Measurements from ENCODE around the gene CMIP. TPM values are rescaled to one million over a fixed set of nuclear protein-coding genes. Genes with fewer than 3 reads are reported as not detected.

The CMIP gene
- polyA plus RNA-seq, 1 of the 3 experiments (the other 2 are of a cell fraction): 5.4 TPM

GRCh38 chr16:81609323-81609892, 164.8 kb downstream of the CMIP start:
- Histone ChIP-seq H3K79me2 (ENCODE audit: insufficient read depth) (no peaks in the 10 kb centered on the region), H3K9ac (no peak overlapping the region), H3K27me3 (ENCODE audit: insufficient read depth) (no peaks in the 10 kb centered on the region), H3K4me1 (ENCODE audit: control insufficient read depth in 1 of 2, insufficient read depth in 2 of 2, low read depth in 1 of 2, low read length in 1 of 2) (peaks cover 0 to 27% of the 10 kb centered on the region in 2 experiments; a peak in 1 of 4 replicates), H2AFZ (ENCODE audit: low read depth) (no peak overlapping the region), H3K36me3 (replicated peaks in 1 of 2; ENCODE audit: control insufficient read depth in 1 of 2, insufficient read depth in 2 of 2, low read length in 1 of 2) (peaks cover 5 to 9% of the 10 kb centered on the region in 2 experiments), H3K4me3 (ENCODE audit: low read depth in 2 of 2, low read length in 1 of 2) (no peak overlapping the region), H3K27ac (ENCODE audit: low read depth in 2 of 2, low read length in 1 of 2) (peak overlapping the region in 1 of 2 experiments; percentile 6; a peak in 1 of 4 replicates), H3K9me2 (no peaks in the 10 kb centered on the region), H3K9me3 (no peaks in the 10 kb centered on the region), H3F3A (replicated peaks; ENCODE audit: insufficient read depth) (peaks cover 7% of the 10 kb centered on the region), H4K20me1 (ENCODE audit: insufficient read depth) (peaks cover 40% of the 10 kb centered on the region), H3K4me2 (no peak overlapping the region)
- DNase-seq: no peak
- CTCF ChIA-PET: interaction anchor here (1.2 to 2.4 kb wide), 3 partner anchors 12 to 206 kb away, joined by 3 to 15 read pairs (median 3); no protein-coding TSS in a partner anchor
- POLR2A ChIA-PET: interaction anchor here (1.8 kb wide), 1 partner anchor 93 kb away, joined by 8 read pairs; no protein-coding TSS in a partner anchor
- WGBS (ENCODE audit: low lambda C conversion rate): 88% methylated on average over 11 of the region's 11 CpGs
- TF ChIP-seq EZH2phosphoT487 (IDR thresholded peaks at IDR 0.05; ENCODE audit: borderline replicate concordance, low read depth): no peak
- no peak for TF ChIP-seq MAX (IDR thresholded peaks at IDR 0.05; ENCODE audit: low read depth)
- no peak for TF ChIP-seq NFIC (IDR thresholded peaks at IDR 0.05; ENCODE audit: borderline replicate concordance)
- no peak for TF ChIP-seq RCOR1 (IDR thresholded peaks at IDR 0.05; ENCODE audit: low read length)
- TF ChIP-seq TAF1 (IDR thresholded peaks at IDR 0.05; ENCODE audit: borderline replicate concordance, low read depth, low read length): no peak
- TF ChIP-seq RAD21 (IDR thresholded peaks at IDR 0.05; ENCODE audit: low read length): no peak
- TF ChIP-seq FOXJ3 (CRISPR knock-in tag; IDR thresholded peaks at IDR 0.05): no peak
- TF ChIP-seq RXRA (IDR thresholded peaks at IDR 0.05; ENCODE audit: borderline replicate concordance, low read depth): no peak
- no peak for TF ChIP-seq YY1 (IDR thresholded peaks at IDR 0.05; ENCODE audit: low read depth)
- no peak for TF ChIP-seq USF2 (IDR thresholded peaks at IDR 0.05; ENCODE audit: borderline replicate concordance, low read depth, low read length)

GRCh38 chr16:81610144-81610842, 165.7 kb downstream of the CMIP start:
- Histone ChIP-seq H3F3A (replicated peaks; ENCODE audit: insufficient read depth) (no peaks in the 10 kb centered on the region), H3K9me3 (no peaks in the 10 kb centered on the region), H3K9me2 (no peaks in the 10 kb centered on the region), H3K4me2 (peak overlapping the region; percentile 47; the same call in 1 of the 2 replicates), H3K9ac (no peak overlapping the region), H4K20me1 (ENCODE audit: insufficient read depth) (peaks cover 33% of the 10 kb centered on the region), H3K79me2 (ENCODE audit: insufficient read depth) (no peaks in the 10 kb centered on the region), H3K36me3 (replicated peaks in 1 of 2; ENCODE audit: control insufficient read depth in 1 of 2, insufficient read depth in 2 of 2, low read length in 1 of 2) (peaks cover 5 to 9% of the 10 kb centered on the region in 2 experiments), H3K27me3 (ENCODE audit: insufficient read depth) (no peaks in the 10 kb centered on the region), H3K4me3 (ENCODE audit: low read depth in 2 of 2, low read length in 1 of 2) (no peak overlapping the region), H3K27ac (ENCODE audit: low read depth in 2 of 2, low read length in 1 of 2) (peak overlapping the region in 1 of 2 experiments; percentile 48; a peak in 2 of 4 replicates), H3K4me1 (ENCODE audit: control insufficient read depth in 1 of 2, insufficient read depth in 2 of 2, low read depth in 1 of 2, low read length in 1 of 2) (peaks cover 0 to 27% of the 10 kb centered on the region in 2 experiments; a peak in 1 of 4 replicates), H2AFZ (ENCODE audit: low read depth) (no peak overlapping the region)
- 80% methylated on average over 12 of the region's 26 CpGs for WGBS (ENCODE audit: low lambda C conversion rate)
- ChIA-PET CTCF (interaction anchor here (1.0 to 2.4 kb wide), 4 partner anchors 10 to 206 kb away, joined by 3 to 15 read pairs (median 3); no protein-coding TSS in a partner anchor), POLR2A (interaction anchor here (0.6 to 1.8 kb wide), 3 partner anchors 11 to 94 kb away, joined by 4 to 8 read pairs (median 4); no protein-coding TSS in a partner anchor)
- TF ChIP-seq TCF12 (IDR thresholded peaks at IDR 0.05) (peak; percentile 49; the same call in 1 of the 2 replicates), JUND (IDR thresholded peaks at IDR 0.05) (no peak), TEAD4 (IDR thresholded peaks at IDR 0.05; ENCODE audit: borderline replicate concordance, insufficient read depth) (no peak), SIN3A (IDR thresholded peaks at IDR 0.05; ENCODE audit: borderline replicate concordance, low read depth, low read length) (0 out of 2 replicates have a peak, but pooled peaks have one; percentile 26), REST (IDR thresholded peaks at IDR 0.05; ENCODE audit: low read depth, low read length) (peak; percentile 29; the same call in 1 of the 2 replicates)
- DNase-seq: peak; percentile 87

All from SK-N-SH (cell line).